Measurements from ENCODE around the gene NELFB. TPM values are rescaled to one million over a fixed set of nuclear protein-coding genes. Genes with fewer than 3 reads are reported as not detected.

The NELFB gene
- total RNA-seq, 1 experiment from 2014 or later: 40.5 TPM

DNA sequence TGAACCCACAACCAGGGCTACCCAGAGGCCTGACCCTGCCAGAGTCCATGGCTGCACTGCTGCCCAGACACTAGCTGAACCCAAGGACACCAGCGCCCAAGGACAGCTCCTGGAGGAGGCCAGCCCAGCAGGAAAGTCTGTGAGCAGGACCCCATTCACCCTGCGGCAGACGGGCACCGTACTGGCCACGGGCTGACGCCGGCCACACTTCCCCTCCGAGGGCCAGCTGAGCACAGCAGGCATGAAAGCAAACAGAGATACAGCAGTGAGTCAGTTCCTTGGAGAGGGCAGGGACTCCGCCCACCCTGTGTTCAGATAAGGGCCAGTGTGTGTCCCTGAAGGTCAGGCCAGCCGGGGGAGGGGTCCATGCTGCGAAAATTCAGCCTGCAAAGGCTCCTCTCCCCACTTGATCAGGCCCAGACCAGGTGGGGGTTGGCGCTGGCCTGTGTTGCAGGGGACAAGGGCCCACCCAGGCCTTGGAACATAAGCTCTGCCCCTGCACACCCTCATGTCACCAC is 36.3 kb upstream of the NELFB start:
- ChIA-PET CTCF (interaction anchor here (0.9 to 1.0 kb wide), 2 partner anchors 18 to 23 kb away, joined by 3 to 4 read pairs; no protein-coding TSS in a partner anchor), POLR2A (interaction anchor here (1.7 to 1.9 kb wide), 3 partner anchors 10 to 30 kb away, joined by 5 to 7 read pairs (median 5); partner anchors contain the start of genes NDOR1, SSNA1 and TMEM203)
- TF ChIP-seq, protein P1, sequence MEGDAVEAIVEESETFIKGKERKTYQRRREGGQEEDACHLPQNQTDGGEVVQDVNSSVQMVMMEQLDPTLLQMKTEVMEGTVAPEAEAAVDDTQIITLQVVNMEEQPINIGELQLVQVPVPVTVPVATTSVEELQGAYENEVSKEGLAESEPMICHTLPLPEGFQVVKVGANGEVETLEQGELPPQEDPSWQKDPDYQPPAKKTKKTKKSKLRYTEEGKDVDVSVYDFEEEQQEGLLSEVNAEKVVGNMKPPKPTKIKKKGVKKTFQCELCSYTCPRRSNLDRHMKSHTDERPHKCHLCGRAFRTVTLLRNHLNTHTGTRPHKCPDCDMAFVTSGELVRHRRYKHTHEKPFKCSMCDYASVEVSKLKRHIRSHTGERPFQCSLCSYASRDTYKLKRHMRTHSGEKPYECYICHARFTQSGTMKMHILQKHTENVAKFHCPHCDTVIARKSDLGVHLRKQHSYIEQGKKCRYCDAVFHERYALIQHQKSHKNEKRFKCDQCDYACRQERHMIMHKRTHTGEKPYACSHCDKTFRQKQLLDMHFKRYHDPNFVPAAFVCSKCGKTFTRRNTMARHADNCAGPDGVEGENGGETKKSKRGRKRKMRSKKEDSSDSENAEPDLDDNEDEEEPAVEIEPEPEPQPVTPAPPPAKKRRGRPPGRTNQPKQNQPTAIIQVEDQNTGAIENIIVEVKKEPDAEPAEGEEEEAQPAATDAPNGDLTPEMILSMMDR (IDR thresholded peaks at IDR 0.05; ENCODE audit: unreplicated experiment): no peak
- H3K36me3 Mint-ChIP-seq (ENCODE audit: insufficient read depth, unreplicated experiment): peaks cover 12% of the 10 kb centered on the region
- no peak overlapping the region for H3K27ac Mint-ChIP-seq (ENCODE audit: low read depth, unreplicated experiment)
- intact Hi-C loops (cut with micrococcal nuclease): no loop called here
- no peak overlapping the region for H3K4me3 Mint-ChIP-seq (ENCODE audit: unreplicated experiment)
- no peaks in the 10 kb centered on the region for H3K9me3 Mint-ChIP-seq (ENCODE audit: unreplicated experiment)
- no TSS peak for BruUV-seq (replicated peaks)
- peaks cover 5% of the 10 kb centered on the region for H3K4me1 Mint-ChIP-seq (ENCODE audit: insufficient read depth, unreplicated experiment)
- H3K27me3 Mint-ChIP-seq (ENCODE audit: insufficient read depth, unreplicated experiment): no peaks in the 10 kb centered on the region
- no peak for DNase-seq (ENCODE audit: unreplicated experiment)

DNA sequence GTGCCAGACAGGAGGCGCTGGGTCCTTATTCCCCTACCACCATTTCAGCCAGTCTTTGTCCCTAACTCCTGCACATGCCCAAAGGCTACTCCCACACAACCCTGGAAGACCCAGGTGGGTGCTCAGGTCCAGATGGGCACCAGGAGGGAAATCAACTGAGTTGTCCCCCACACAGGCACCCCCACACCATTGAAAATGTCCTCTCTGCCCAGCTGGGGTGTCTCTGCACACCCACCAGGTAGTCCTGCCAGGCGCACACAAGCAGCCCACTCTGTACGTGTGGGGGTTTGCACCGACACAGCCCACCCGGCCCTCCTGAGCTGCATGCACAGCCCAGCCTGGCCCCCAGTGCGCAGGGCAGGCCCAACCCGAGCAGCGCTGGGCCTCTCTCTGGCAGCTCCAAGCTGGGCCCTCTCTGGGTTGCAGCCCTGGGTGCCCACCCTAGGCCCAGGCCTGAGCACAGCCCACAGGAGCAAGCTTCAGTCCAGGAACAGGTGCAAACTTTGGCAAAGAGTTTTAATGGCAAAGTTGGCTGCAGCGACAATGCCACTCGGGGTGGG is 35.3 kb upstream of the NELFB start:
- Mint-ChIP-seq H3K4me3 (ENCODE audit: unreplicated experiment) (no peak overlapping the region), H3K27ac (ENCODE audit: low read depth, unreplicated experiment) (no peak overlapping the region), H3K36me3 (ENCODE audit: insufficient read depth, unreplicated experiment) (peaks cover 9% of the 10 kb centered on the region), H3K9me3 (ENCODE audit: unreplicated experiment) (no peaks in the 10 kb centered on the region), H3K4me1 (ENCODE audit: insufficient read depth, unreplicated experiment) (peaks cover 5% of the 10 kb centered on the region), H3K27me3 (ENCODE audit: insufficient read depth, unreplicated experiment) (no peaks in the 10 kb centered on the region)
- BruUV-seq (replicated peaks): no TSS peak
- POLR2A ChIA-PET: interaction anchor here (0.6 to 1.9 kb wide), 6 partner anchors 11 to 90 kb away, joined by 3 to 7 read pairs (median 4); partner anchors contain the start of genes NDOR1, TMEM203 and TPRN
- intact Hi-C loops (cut with micrococcal nuclease): loop anchor here (10.0 kb wide), 2 partner anchors 45 to 175 kb away; partner anchors contain the start of genes LRRC26, NPDC1 and TMEM210
- CTCF ChIA-PET: interaction anchor here (0.8 to 0.9 kb wide), 2 partner anchors 17 kb away, joined by 4 read pairs; no protein-coding TSS in a partner anchor
- TF ChIP-seq, protein P1 (IDR thresholded peaks at IDR 0.05; ENCODE audit: unreplicated experiment): no peak
- DNase-seq (ENCODE audit: unreplicated experiment): no peak

DNA sequence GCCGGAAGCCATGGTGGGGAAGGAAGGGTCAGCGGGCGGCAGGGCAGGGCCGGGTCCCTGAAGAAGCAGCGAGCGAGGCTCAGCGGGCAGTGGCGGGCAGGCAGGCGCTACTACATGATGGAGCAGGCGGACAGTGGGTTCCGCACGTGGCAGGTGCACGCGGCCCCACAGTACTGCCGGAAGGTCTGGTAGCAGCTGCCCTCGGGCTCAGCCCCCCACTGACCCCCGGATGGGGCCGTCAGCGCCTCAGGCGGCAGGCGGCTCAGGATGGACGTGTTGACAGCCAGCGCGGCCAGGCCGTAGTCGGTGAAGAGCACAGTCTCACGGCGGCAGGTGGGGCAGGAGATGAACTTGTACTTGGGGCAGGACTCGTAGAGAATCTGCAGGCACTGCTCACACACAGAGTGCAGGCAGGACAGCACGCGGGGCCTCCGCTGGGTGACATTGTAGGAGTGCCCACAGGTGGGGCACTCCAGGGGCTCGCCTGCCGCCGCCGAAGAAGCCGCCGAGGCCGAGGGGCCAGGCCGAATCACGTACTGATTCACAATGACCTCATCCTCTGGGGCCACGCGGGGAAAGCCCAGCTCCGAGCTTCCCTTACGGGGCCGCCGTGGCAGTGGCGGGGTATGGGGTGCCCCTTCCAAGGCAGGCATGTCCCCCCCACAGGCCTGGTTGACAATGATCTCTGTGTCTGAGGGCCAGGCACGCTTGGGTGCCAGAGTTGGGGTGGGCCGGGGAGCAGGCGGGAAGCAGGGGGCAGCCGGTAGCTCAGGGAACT is 34.6 kb upstream of the NELFB start:
- ChIA-PET POLR2A (interaction anchor here (0.6 to 1.9 kb wide), 6 partner anchors 15 to 91 kb away, joined by 3 to 5 read pairs (median 4); partner anchors contain the start of genes NDOR1, TMEM203 and TPRN), CTCF (interaction anchor here (0.7 to 0.8 kb wide), 2 partner anchors 16 to 274 kb away, joined by 3 to 4 read pairs; no protein-coding TSS in a partner anchor)
- Mint-ChIP-seq H3K4me1 (ENCODE audit: insufficient read depth, unreplicated experiment) (peaks cover 5% of the 10 kb centered on the region), H3K4me3 (ENCODE audit: unreplicated experiment) (peak overlapping the region; percentile 12), H3K27ac (ENCODE audit: low read depth, unreplicated experiment) (no peak overlapping the region), H3K27me3 (ENCODE audit: insufficient read depth, unreplicated experiment) (no peaks in the 10 kb centered on the region), H3K9me3 (ENCODE audit: unreplicated experiment) (no peaks in the 10 kb centered on the region), H3K36me3 (ENCODE audit: insufficient read depth, unreplicated experiment) (peaks cover 5% of the 10 kb centered on the region)
- no peak for DNase-seq (ENCODE audit: unreplicated experiment)
- BruUV-seq (replicated peaks): no TSS peak
- intact Hi-C loops (cut with micrococcal nuclease): loop anchor here (10.0 kb wide), 2 partner anchors 46 to 176 kb away; partner anchors contain the start of genes LRRC26, NPDC1 and TMEM210
- TF ChIP-seq, protein P1 (IDR thresholded peaks at IDR 0.05; ENCODE audit: unreplicated experiment): no peak
